IMR-90 (cell line): ENCODE measurements around the gene ARL13A. TPM values are rescaled to one million over a fixed set of nuclear protein-coding genes. Genes with fewer than 3 reads are reported as not detected.
A peak's percentile ranks its signal among the peaks of the same experiment; 100 is the strongest.

Experiments used
- ATAC-seq: fragments of 200-7000 bp; cut with Tn5 transposase; 2 replicates; pipeline ENCODE4 v1.9.1; 2020; ENCODE audit warnings: low read depth, mild to moderate bottlenecking, moderate library complexity
- BruUV-seq: library from RNA; stranded (reverse); fragments of 400-500 nt; replicated peaks from 2 replicates; lab custom pipeline; 2021; lab: Mats Ljungman, UMichigan
- CTCF ChIA-PET: fragments of 300-600 bp; formaldehyde crosslinking; extraction: SDS; loops from one replicate; lab custom pipeline; 2021; ENCODE audit warnings: antibody characterized with exemption; lab: Yijun Ruan, JAX
- POLR2A ChIA-PET: fragments of 300-600 bp; sonication (Branson Sonifier 250); formaldehyde crosslinking; loops from one replicate; lab custom pipeline; 2022; ENCODE audit warnings: antibody characterized with exemption; ENCODE audit not compliant: unreplicated experiment; lab: Charles Lee
- DNase-seq: peaks from one replicate; pipeline ENCODE4 v3.0.0; 2013
- H2AFZ ChIP-seq: replicated peaks from 2 replicates; pipeline ENCODE3; 2013; ENCODE audit warnings: low read length, mild to moderate bottlenecking; ENCODE audit not compliant: poor library complexity
- H2AK5ac ChIP-seq: 2 replicates; pipeline ENCODE4 v1.6.1; 2013; ENCODE audit warnings: low read depth, low read length, inconsistent platforms
- H2AK9ac ChIP-seq: replicated peaks from 2 replicates; pipeline ENCODE3; 2013; ENCODE audit warnings: mild to moderate bottlenecking, low read depth, low read length, moderate library complexity; ENCODE audit not compliant: poor library complexity
- H2BK120ac ChIP-seq: 2 replicates; pipeline ENCODE4 v1.6.1; 2013; ENCODE audit warnings: low read depth, low read length, inconsistent platforms
- H2BK15ac ChIP-seq: 3 replicates; pipeline ENCODE4 v1.6.1; 2013; ENCODE audit warnings: low read depth, low read length, inconsistent platforms
- H2BK20ac ChIP-seq: 2 replicates; pipeline ENCODE4 v1.6.1; 2013; ENCODE audit warnings: low read depth, mild to moderate bottlenecking, inconsistent platforms, low read length, moderate library complexity
- H2BK5ac ChIP-seq: 2 replicates; pipeline ENCODE4 v1.6.1; 2013; ENCODE audit warnings: mild to moderate bottlenecking, low read depth, low read length, inconsistent platforms; ENCODE audit not compliant: poor library complexity, severe bottlenecking
- H3K14ac ChIP-seq: replicated peaks from 2 replicates; pipeline ENCODE4 v1.6.1; 2013; ENCODE audit warnings: low read depth, low read length, inconsistent platforms
- H3K18ac ChIP-seq: 2 replicates; pipeline ENCODE4 v1.6.1; 2013; ENCODE audit warnings: low read depth, low read length, control low read depth
- H3K23ac ChIP-seq: 2 replicates; pipeline ENCODE4 v1.6.1; 2013; ENCODE audit warnings: low read depth, low read length, inconsistent platforms
- H3K27ac ChIP-seq: 2 replicates; pipeline ENCODE4 v1.5.1; 2013; ENCODE audit warnings: mild to moderate bottlenecking, control low read depth, low read length; ENCODE audit not compliant: insufficient read depth
- H3K27me3 ChIP-seq: 2 replicates; pipeline ENCODE4 v1.6.1; 2013; ENCODE audit warnings: low read length; ENCODE audit not compliant: control insufficient read depth, insufficient read depth
- H3K36me3 ChIP-seq: 2 replicates; pipeline ENCODE4 v1.6.1; 2013; ENCODE audit warnings: low read length, mixed read lengths; ENCODE audit not compliant: control insufficient read depth, insufficient read depth
- H3K4ac ChIP-seq: 2 replicates; pipeline ENCODE4 v1.6.1; 2013; ENCODE audit warnings: low read depth, low read length, inconsistent platforms
- H3K4me1 ChIP-seq: 2 replicates; pipeline ENCODE4 v1.6.1; 2013; ENCODE audit warnings: low read length, mixed read lengths; ENCODE audit not compliant: control insufficient read depth, insufficient read depth
- H3K4me2 ChIP-seq: 2 replicates; pipeline ENCODE4 v1.6.1; 2013; ENCODE audit warnings: low read depth, mild to moderate bottlenecking, control low read depth, low read length, moderate library complexity
- H3K4me3 ChIP-seq: 2 replicates; pipeline ENCODE4 v1.5.1; 2013; ENCODE audit warnings: low read depth, mild to moderate bottlenecking, control low read depth, low read length, moderate library complexity; ENCODE audit not compliant: insufficient read depth
- H3K56ac ChIP-seq: 2 replicates; pipeline ENCODE4 v1.6.1; 2013; ENCODE audit warnings: low read length, inconsistent platforms; ENCODE audit not compliant: insufficient read depth; ENCODE audit errors: extremely low read depth
- H3K79me1 ChIP-seq, 2 experiments: 2 replicates each; pipeline ENCODE4 v1.6.1; 2013; ENCODE audit warnings: low read length in 2 of 2, inconsistent platforms in 1 of 2, low read depth in 1 of 2
- H3K9ac ChIP-seq: 2 replicates; pipeline ENCODE4 v1.6.1; 2013; ENCODE audit warnings: low read depth, low read length, control low read depth
- H3K9me1 ChIP-seq: 2 replicates; pipeline ENCODE4 v1.6.1; 2013; ENCODE audit warnings: low read length, inconsistent platforms; ENCODE audit not compliant: insufficient read depth
- H3K9me3 ChIP-seq: 2 replicates; pipeline ENCODE4 v1.6.1; 2013; ENCODE audit warnings: low read length; ENCODE audit not compliant: control insufficient read depth, insufficient read depth
- H4K20me1 ChIP-seq: 2 replicates; pipeline ENCODE4 v1.6.1; 2013; ENCODE audit warnings: low read length, inconsistent platforms; ENCODE audit not compliant: insufficient read depth
- H4K5ac ChIP-seq: 2 replicates; pipeline ENCODE4 v1.6.1; 2013; ENCODE audit warnings: mild to moderate bottlenecking, low read depth, low read length, control low read depth
- H4K8ac ChIP-seq, 2 experiments: 2 replicates each; pipeline ENCODE4 v1.6.1; 2013; ENCODE audit warnings: low read depth in 2 of 2, low read length in 2 of 2, control low read depth in 1 of 2, inconsistent platforms in 1 of 2
- H4K91ac ChIP-seq: 2 replicates; pipeline ENCODE4 v1.6.1; 2013; ENCODE audit warnings: low read depth, low read length, inconsistent platforms; ENCODE audit not compliant: insufficient read depth
- MAFK ChIP-seq: IDR thresholded peaks from 2 replicates; pipeline ENCODE4 v1.6.1; 2012; ENCODE audit warnings: low read depth, low read length, improper control_type of control experiment
- MAZ ChIP-seq: IDR thresholded peaks from 2 replicates; pipeline ENCODE4 v1.6.1; 2012; ENCODE audit warnings: low read depth, mild to moderate bottlenecking, low read length, improper control_type of control experiment, moderate library complexity, borderline replicate concordance
- RCOR1 ChIP-seq: IDR thresholded peaks from 2 replicates; pipeline ENCODE4 v1.6.1; 2012; ENCODE audit warnings: mild to moderate bottlenecking, low read length, improper control_type of control experiment; ENCODE audit not compliant: insufficient replicate concordance
- WGBS, 2 experiments: methylation state at CpG; one replicate each; pipeline versions ENCODE4 v1.1.5 to v1.1.7; 2013; ENCODE audit warnings: missing lambda C conversion rate in 2 of 2; ENCODE audit not compliant: insufficient read length in 1 of 2; ENCODE audit errors: extremely low coverage in 2 of 2; 5-methylcytosine and 5-hydroxymethylcytosine counted together
- dilution Hi-C: fragments of 300-500 bp; cut with HindIII; formaldehyde crosslinking; loops from one replicate; pipeline ENCODE4 v1.14.3; 2018; ENCODE audit warnings: low sequenced_read_pairs; ENCODE audit not compliant: unreplicated experiment
- in situ Hi-C: fragments of 300-500 bp; cut with MboI; formaldehyde crosslinking; loops from 3 replicates; pipeline ENCODE4 v1.14.3; 2019; ENCODE audit warnings: low sequenced_read_pairs, inconsistent platforms, mixed read lengths
- intact Hi-C: fragments of 100-400 bp; cut with micrococcal nuclease; formaldehyde crosslinking; loops from 2 replicates; pipeline ENCODE4 v1.10.0; 2022
- polyA plus RNA-seq, 3 experiments: library from polyadenylated mRNA; depleted of rRNA; stranded (reverse); fragments of >200 nt; gene quantifications; 2 replicates each; pipeline ENCODE4 v1.2.3, GENCODE V29; 2012; ENCODE audit warnings: low replicate concordance in 1 of 3
- total RNA-seq: library from RNA; depleted of rRNA; stranded (reverse); fragments of >200 nt; gene quantifications from 2 replicates; pipeline ENCODE4 v1.2.3, GENCODE V29; 2012

Gene ARL13A
- total and polyA plus RNA-seq, 2 of the 4 experiments (the other 2 are of a cell fraction): not detected

- peak overlapping the region; percentile 57 for H3K4ac ChIP-seq
- peak overlapping the region; percentile 40; the same call in 1 of the 2 replicates for H2BK20ac ChIP-seq
- no peaks in the 10 kb centered on the region for H3K79me1 ChIP-seq
- TF ChIP-seq MAFK (no peak), RCOR1 (no peak), MAZ (no peak)
- H4K20me1 ChIP-seq: no peaks in the 10 kb centered on the region
- no peak overlapping the region; the same call in 1 of the 2 replicates for H3K27ac ChIP-seq
- WGBS, 2 experiments: 40% methylated on average over 1 of the region's 3 CpGs; no CpG with 5 or more reads in 1 of the 2 experiments
- H3K9ac ChIP-seq: no peak overlapping the region
- ATAC-seq (peak; percentile 35), DNase-seq (peak; percentile 22)
- H3K56ac ChIP-seq: no peak overlapping the region
- H3K27me3 ChIP-seq: no peaks in the 10 kb centered on the region
- H2AFZ ChIP-seq: peak overlapping the region; percentile 66
- dilution Hi-C loops: no loop called here
- no peak overlapping the region for H3K4me2 ChIP-seq
- peak overlapping the region; percentile 37; the same call in 1 of the 2 replicates for H3K18ac ChIP-seq
- CTCF ChIA-PET: interaction anchor here (0.6 kb wide), 1 partner anchor 10 kb away, joined by 3 read pairs; no protein-coding TSS in a partner anchor
- H4K91ac ChIP-seq: peak overlapping the region; percentile 24; the same call in 1 of the 2 replicates
- peak overlapping the region; percentile 67 for H2BK5ac ChIP-seq
- H3K9me3 ChIP-seq: no peaks in the 10 kb centered on the region
- in situ Hi-C loops: no loop called here
- intact Hi-C loops: no loop called here
- H3K4me3 ChIP-seq: no peak overlapping the region
- H3K4me1 ChIP-seq: peaks cover 12% of the 10 kb centered on the region; the same call in 1 of the 2 replicates
- H3K36me3 ChIP-seq: no peaks in the 10 kb centered on the region
- H2BK15ac ChIP-seq: no peak overlapping the region
- BruUV-seq: no TSS peak
- H3K23ac ChIP-seq: no peak overlapping the region
- POLR2A ChIA-PET: no interaction called here
- H3K9me1 ChIP-seq: peaks cover 4% of the 10 kb centered on the region
- H2AK9ac ChIP-seq: no peak overlapping the region
- H3K14ac ChIP-seq: no peak overlapping the region; the same call in none of the 2 replicates
- peak overlapping the region; percentile 50 for H2AK5ac ChIP-seq
- H2BK120ac ChIP-seq: peak overlapping the region; percentile 68
- peak overlapping the region in 1 of 2 experiments; percentile 53; a peak in 2 of 4 replicates for H4K8ac ChIP-seq
- no peak overlapping the region; the same call in 1 of the 2 replicates for H4K5ac ChIP-seq
Measured at GRCh38 chrX:100979881-100980607, 10.5 kb downstream of the ARL13A start.
